Right ventricle myocardium inferior (tissue), 1 donor: ENCODE measurements around the gene ZAR1L. TPM values are rescaled to one million over a fixed set of nuclear protein-coding genes. Genes with fewer than 3 reads are reported as not detected.
A peak's percentile ranks its signal among the peaks of the same experiment; 100 is the strongest.
"Not testable (repeated sequence)": the region's sequence is repeated elsewhere in the genome, so short reads cannot be mapped to it uniquely, and the experiment has no call there.

Experiments used
- ATAC-seq: fragments of 200-7000 bp; cut with Tn5 transposase; one replicate; pipeline ENCODE4 v1.9.1; 2020; ENCODE audit warnings: mild to moderate bottlenecking, moderate library complexity
- DNase-seq: peaks from one replicate; pipeline ENCODE4 v3.0.0; 2021; ENCODE audit errors: missing footprints
- intact Hi-C: fragments of 100-400 bp; cut with DNase I; formaldehyde crosslinking; loops from one replicate; pipeline ENCODE4 v1.11.0; 2022
- long read RNA-seq: library from polyadenylated mRNA; unstranded; transcript quantifications from one replicate; pipeline ENCODE4 v2.0.0, GENCODE V29; 2021
- total RNA-seq: library from RNA; stranded (reverse); fragmentation: NEBNext Ultra II Directional; extraction: Animal tissue kit (Norgen Biotek cat#: 25700); gene quantifications from one replicate; pipeline ENCODE4 v1.2.1, GENCODE V29; 2021
- donor health status: DM: no; HTN: yes; CAD: no; lungs with severe emphysema.

The ZAR1L gene, protein sequence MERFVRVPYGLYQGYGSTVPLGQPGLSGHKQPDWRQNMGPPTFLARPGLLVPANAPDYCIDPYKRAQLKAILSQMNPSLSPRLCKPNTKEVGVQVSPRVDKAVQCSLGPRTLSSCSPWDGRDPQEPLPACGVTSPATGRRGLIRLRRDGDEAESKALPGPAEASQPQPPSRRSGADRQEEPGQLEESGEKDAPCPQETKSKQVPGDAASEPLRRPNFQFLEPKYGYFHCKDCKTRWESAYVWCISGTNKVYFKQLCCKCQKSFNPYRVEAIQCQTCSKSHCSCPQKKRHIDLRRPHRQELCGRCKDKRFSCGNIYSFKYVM
- total RNA-seq = not detected
- long read RNA-seq = 0 reads

DNA sequence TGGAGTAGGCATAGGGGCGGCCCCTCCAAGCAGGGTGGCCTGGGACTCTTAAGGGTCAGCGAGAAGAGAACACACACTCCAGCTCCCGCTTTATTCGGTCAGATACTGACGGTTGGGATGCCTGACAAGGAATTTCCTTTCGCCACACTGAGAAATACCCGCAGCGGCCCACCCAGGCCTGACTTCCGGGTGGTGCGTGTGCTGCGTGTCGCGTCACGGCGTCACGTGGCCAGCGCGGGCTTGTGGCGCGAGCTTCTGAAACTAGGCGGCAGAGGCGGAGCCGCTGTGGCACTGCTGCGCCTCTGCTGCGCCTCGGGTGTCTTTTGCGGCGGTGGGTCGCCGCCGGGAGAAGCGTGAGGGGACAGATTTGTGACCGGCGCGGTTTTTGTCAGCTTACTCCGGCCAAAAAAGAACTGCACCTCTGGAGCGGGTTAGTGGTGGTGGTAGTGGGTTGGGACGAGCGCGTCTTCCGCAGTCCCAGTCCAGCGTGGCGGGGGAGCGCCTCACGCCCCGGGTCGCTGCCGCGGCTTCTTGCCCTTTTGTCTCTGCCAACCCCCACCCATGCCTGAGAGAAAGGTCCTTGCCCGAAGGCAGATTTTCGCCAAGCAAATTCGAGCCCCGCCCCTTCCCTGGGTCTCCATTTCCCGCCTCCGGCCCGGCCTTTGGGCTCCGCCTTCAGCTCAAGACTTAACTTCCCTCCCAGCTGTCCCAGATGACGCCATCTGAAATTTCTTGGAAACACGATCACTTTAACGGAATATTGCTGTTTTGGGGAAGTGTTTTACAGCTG is at the start of gene ZAR1L, which contains the start of gene BRCA2:
Gene ZAR1L (minus strand): TSS at position 126 of the 790 bp plus-strand sequence. CDS start 3,438 bp downstream, outside the sequence.
Gene BRCA2 (plus strand): TSS at position 271 of the 790 bp plus-strand sequence. CDS start 953 bp downstream, outside the sequence.
- DNase-seq (peak; percentile 98), ATAC-seq (peak; percentile 97)
- intact Hi-C loops = loop anchor here (5.0 to 10.0 kb wide), 2 partner anchors 222 to 491 kb away; partner anchors contain the start of gene N4BP2L2

DNA sequence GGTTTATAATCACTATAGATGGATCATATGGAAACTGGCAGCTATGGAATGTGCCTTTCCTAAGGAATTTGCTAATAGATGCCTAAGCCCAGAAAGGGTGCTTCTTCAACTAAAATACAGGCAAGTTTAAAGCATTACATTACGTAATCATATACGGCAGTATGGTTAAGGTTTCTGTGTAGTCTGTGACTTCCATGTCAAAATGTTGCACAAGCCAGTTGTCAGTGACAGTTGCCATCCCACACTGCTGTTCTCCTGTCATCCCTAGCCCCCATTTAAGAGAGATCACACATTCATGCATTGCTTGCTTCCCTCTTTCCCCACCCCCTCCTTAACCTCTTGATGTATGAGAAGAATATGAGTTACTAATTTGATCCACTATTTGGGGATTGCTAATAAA is 47.4 kb upstream of the ZAR1L start:
- ATAC-seq (no peak), DNase-seq (no peak)
- intact Hi-C loops = no loop called here

GRCh38 chr13:32355935-32356334 is 40.8 kb upstream of the ZAR1L start:
- DNase-seq, ATAC-seq, intact Hi-C loops: not testable (repeated sequence)

GRCh38 chr13:32354040-32354439 is 38.9 kb upstream of the ZAR1L start:
- ATAC-seq (no peak), DNase-seq (no peak)
- intact Hi-C loops = no loop called here

- intact Hi-C loops, ATAC-seq, DNase-seq: not testable (repeated sequence)
Observed at GRCh38 chr13:32350839-32351441, 35.8 kb upstream of the ZAR1L start.

GRCh38 chr13:32347651-32348050 is 32.5 kb upstream of the ZAR1L start:
- no peak for DNase-seq
- no peak for ATAC-seq
- intact Hi-C loops = no loop called here

DNA sequence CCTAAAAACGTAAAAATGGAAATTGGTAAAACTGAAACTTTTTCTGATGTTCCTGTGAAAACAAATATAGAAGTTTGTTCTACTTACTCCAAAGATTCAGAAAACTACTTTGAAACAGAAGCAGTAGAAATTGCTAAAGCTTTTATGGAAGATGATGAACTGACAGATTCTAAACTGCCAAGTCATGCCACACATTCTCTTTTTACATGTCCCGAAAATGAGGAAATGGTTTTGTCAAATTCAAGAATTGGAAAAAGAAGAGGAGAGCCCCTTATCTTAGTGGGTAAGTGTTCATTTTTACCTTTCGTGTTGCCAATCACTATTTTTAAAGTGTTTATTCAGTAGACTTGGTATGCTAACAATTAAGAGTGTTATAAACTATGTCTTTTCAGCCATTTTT is 25.8 kb upstream of the ZAR1L start:
- no peak for ATAC-seq
- DNase-seq = no peak
- intact Hi-C loops = no loop called here

DNA sequence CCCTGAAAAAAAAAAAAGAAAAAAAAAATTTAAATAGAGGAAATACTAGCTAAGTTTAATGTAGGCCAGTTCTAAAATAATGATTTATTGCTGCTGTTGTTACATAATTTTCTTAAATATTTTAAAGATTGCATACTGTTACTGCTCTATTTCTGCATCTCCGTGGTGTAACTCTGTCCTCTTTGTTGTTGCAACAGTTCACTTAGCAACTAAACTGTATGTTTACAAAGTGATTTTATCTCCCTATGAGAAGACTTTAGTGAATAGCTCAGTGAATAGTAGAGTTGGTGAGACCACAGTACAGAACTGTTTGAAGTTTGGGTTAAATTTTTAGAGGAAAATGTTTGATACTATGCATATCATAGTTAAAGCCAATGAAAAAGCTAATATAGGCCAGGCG is 19.5 kb upstream of the ZAR1L start:
- intact Hi-C loops = no loop called here
- ATAC-seq = no peak
- no peak for DNase-seq

DNA sequence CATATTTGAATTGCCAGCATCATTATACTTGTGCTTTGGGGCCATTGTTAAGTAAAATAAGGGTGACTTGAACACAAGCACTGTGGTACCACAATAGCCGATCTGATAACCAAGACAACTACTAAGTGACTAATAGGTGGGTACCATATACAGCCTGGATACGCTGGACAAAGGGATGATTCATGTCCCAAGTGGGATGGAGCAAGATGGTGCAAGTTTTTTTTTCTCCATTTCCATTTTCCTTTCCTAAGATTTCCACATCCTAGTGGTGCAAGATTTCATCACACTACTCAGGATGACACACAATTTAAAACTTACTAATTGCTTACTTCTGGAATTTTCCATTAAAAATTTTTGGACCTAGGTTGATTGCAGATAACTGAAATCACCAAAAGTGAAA is 15.3 kb upstream of the ZAR1L start:
- intact Hi-C loops = no loop called here
- ATAC-seq (no peak), DNase-seq (no peak)

- intact Hi-C loops = no loop called here
- ATAC-seq (no peak), DNase-seq (no peak)
Observed at GRCh38 chr13:32323912-32324311, 8.7 kb upstream of the ZAR1L start.

GRCh38 chr13:32320528-32320927 is 5.4 kb upstream of the ZAR1L start:
- intact Hi-C loops = no loop called here
- ATAC-seq (no peak), DNase-seq (no peak)

GRCh38 chr13:32317716-32318465 is 2.7 kb upstream of the ZAR1L start:
- no peak for ATAC-seq
- intact Hi-C loops = loop anchor here (5.0 to 10.0 kb wide), 2 partner anchors 219 to 493 kb away; partner anchors contain the start of gene N4BP2L2
- no peak for DNase-seq

- ATAC-seq (no peak), DNase-seq (no peak)
- intact Hi-C loops = loop anchor here (5.0 to 10.0 kb wide), 2 partner anchors 221 to 492 kb away; partner anchors contain the start of gene N4BP2L2
Observed at GRCh38 chr13:32316501-32316900, 1.3 kb upstream of the ZAR1L start.

- intact Hi-C loops = loop anchor here (5.0 to 10.0 kb wide), 2 partner anchors 221 to 491 kb away; partner anchors contain the start of gene N4BP2L2
- DNase-seq = peak; percentile 70
- no peak for ATAC-seq
Observed at GRCh38 chr13:32316028-32316339, 821 bp upstream of the ZAR1L start.

DNA sequence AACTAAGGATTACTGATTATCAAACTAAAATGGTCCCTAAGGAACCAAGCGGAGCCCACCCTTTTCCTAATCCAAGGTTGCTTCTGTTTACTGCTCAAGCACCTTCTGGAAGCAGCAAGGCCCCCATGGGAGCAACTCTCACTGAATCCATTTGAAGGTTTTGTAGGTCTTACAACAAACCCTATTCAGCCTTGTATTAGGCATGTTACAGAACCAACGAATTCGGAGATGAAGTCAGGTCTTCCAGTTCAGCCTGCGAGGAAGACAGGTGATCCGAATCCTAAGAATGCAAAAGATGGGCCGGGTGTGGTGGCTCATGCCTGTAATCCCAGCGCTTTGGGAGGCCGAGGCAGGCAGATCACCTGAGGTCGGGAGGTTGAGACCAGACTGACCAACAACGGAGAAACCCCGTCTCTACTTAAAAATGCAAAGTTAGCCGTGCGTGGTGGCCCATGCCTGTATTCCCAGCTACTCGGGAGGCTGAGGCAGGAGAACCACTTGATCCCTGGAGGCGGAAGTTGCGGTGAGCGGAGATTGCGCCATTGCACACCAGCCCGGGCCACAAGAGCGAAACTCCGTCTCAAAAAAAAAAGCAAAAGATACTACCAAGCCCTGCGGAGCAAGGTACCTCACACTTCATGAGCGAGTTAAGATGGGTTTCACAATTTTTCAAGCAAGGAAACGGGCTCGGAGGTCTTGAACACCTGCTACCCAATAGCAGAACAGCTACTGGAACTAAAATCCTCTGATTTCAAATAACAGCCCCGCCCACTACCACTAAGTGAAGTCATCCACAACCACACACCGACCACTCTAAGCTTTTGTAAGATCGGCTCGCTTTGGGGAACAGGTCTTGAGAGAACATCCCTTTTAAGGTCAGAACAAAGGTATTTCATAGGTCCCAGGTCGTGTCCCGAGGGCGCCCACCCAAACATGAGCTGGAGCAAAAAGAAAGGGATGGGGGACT is 609 bp downstream of the ZAR1L start:
- intact Hi-C loops = loop anchor here (5.0 to 10.0 kb wide), 4 partner anchors 113 to 490 kb away; partner anchors contain the start of genes N4BP2L1 and N4BP2L2

DNA sequence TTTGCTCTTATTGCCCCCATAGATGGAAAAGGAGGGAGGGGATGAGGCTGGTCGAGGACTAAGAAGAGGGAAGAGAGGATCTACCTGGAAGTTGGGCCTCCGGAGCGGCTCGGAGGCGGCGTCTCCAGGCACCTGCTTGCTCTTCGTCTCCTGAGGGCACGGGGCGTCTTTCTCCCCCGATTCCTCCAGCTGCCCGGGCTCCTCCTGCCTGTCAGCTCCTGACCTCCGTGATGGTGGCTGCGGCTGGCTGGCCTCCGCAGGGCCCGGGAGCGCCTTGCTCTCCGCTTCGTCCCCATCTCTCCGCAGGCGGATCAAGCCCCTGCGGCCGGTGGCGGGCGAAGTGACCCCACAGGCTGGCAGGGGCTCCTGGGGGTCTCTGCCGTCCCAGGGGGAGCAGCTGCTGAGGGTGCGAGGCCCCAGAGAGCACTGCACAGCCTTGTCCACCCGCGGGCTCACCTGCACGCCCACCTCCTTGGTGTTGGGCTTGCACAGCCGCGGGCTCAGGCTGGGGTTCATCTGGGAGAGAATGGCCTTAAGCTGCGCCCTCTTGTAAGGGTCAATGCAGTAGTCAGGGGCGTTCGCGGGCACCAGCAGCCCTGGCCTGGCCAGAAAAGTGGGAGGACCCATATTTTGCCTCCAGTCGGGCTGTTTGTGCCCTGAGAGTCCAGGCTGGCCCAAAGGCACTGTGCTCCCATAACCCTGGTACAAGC is 3.8 kb downstream of the ZAR1L start:
- intact Hi-C loops = loop anchor here (2.0 to 10.0 kb wide), 4 partner anchors 65 to 487 kb away; partner anchors contain the start of gene N4BP2L1
- ATAC-seq = no peak
- no peak for DNase-seq

More for the DNA sequence above, 609 bp downstream of the ZAR1L start:
- DNase-seq (peak; percentile 85), ATAC-seq (peak; percentile 56)
